ENCODE measurements around the gene ZGPAT. TPM values are rescaled to one million over a fixed set of nuclear protein-coding genes. Genes with fewer than 3 reads are reported as not detected.
"Not testable (repeated sequence)": the region's sequence is repeated elsewhere in the genome, so short reads cannot be mapped to it uniquely, and the experiment has no call there.

ZGPAT gene
- total RNA-seq, 1 donor from 2014 or later, result 10.1 TPM

DNA sequence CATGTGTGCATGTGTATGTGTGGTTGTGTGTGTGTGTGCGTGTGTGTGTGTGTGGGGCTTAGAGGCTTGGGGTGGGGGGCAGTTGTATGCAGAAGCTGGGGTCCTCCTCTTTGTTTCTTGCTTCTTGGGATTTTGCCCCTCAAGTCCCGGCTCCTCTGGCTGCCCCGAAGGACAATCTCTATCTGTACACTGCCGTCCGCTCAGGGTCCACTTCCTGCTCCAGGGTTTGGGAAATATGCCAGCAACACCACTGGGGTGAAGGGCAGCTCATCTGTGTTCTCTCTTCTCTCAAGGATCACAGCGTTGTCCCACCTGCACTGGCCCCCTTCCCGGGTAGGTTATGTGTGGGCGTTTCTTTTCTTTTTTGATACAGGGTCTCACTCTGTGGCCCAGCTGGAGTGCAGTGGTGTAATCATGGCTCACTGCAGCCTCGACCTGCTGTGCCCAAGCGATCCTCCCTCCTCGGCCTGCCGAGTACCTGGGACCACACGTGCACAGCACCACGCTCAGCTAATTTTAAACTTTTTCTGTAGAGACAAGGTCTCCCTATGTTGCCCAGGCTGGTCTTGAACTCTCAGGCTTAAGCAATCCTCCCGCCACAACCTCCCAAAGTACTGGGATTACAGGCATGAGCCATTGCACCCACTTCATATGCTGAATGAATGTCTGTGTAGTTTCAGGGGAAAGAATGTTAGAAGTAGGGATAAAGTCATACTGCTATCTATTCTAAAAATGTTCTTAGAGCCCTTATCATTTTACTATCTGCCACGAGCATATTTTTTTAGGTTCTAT, 57.4 kb downstream of the ZGPAT start:
- no peak for DNase-seq (ENCODE audit: low read depth in 2 of 2)

DNA sequence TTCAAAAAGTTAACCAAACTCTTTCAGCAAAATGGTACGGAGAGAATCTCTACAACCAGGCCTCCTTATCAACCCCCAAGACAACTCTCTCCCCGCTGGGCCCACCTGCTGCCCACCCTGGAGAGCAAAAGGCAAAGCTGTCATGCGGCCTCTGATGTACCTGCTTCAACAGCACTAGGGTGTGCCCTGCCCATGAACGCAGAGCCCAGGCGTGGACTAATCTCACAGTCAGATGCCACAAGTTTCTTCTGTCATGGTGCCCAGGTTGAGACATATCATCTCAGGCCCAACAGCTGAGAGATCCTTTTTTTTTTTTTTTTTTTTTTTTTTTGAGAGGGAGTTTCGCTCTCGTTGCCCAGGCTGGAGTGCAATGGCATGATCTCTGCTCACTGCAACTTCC, 58.1 kb downstream of the ZGPAT start:
- DNase-seq (ENCODE audit: low read depth in 2 of 2), result no peak

DNA sequence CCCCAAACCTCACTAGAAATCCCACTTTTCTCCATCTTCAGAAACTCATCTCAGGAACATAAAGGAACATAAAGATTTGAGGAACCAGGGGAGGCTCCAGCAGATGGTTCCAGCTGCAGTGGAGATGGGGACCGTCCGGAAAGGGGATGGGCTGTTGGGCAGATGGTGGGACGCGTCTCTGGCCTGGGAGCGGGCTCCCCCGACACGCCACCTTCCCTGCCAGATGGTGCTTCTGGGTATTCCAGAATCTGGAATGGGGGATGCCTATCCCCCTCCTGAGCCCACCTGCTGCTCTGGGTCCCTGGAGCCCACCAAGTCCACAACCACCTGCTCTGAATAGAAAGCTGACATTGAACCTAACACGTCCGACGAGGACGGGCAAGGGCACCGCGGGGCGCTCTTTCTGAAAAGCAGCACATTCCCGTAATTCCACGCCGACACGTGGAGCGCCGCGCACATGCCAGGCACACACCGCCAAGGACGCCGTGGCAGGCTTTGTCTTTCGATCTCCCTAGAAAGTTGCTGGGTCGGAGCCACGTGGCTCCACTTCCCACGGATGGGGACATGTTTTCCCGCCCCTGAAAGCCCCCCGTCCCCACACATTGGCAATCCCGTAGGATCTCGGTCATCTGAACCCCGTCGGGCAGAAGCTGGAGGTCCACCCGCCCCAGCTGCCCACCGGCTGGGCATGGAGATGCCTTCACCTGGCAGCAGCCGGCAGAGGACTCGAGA, 59.0 kb downstream of the ZGPAT start:
- DNase-seq (ENCODE audit: low read depth in 2 of 2), result no peak

DNA sequence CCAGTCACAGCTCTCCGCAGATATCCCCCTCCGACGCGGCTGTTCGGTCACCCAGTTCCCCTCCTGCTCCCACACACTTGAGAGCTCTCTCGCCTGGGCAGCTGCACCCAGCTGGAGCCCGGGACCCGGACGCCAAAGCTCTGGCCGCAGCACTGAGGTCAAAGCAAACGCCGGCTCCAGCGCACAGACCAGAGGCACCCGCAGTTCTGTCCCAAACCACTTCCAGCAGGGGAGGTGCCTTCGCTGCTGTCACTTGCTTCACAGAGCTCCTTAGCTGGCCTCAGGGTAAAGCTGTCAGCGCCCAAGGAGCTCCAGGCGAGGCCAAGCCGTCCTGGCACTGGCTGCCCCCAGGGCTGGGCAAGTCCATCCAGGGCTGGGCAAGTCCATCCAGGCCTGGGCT, 59.6 kb downstream of the ZGPAT start:
- no peak for DNase-seq (ENCODE audit: low read depth in 2 of 2)

DNA sequence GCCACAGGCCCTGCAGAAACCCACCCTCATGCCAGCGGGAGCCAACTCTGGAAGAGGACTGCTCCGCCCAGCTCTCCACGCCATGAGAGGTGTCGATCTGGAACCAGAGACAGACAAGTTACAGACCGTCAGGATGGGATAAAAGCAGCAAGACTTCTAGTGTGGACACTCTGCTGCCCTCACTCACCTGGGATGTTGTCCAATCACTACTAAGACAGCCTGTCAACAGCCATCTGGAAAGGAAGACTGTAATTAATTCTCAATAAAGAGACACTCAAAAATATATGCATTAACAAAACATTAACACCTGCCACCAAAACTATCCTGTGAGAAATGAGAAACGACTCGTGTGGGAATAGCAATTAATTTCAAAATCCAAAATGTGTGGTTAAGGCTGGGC, 60.0 kb downstream of the ZGPAT start:
- no peak for DNase-seq (ENCODE audit: low read depth in 2 of 2)

DNA sequence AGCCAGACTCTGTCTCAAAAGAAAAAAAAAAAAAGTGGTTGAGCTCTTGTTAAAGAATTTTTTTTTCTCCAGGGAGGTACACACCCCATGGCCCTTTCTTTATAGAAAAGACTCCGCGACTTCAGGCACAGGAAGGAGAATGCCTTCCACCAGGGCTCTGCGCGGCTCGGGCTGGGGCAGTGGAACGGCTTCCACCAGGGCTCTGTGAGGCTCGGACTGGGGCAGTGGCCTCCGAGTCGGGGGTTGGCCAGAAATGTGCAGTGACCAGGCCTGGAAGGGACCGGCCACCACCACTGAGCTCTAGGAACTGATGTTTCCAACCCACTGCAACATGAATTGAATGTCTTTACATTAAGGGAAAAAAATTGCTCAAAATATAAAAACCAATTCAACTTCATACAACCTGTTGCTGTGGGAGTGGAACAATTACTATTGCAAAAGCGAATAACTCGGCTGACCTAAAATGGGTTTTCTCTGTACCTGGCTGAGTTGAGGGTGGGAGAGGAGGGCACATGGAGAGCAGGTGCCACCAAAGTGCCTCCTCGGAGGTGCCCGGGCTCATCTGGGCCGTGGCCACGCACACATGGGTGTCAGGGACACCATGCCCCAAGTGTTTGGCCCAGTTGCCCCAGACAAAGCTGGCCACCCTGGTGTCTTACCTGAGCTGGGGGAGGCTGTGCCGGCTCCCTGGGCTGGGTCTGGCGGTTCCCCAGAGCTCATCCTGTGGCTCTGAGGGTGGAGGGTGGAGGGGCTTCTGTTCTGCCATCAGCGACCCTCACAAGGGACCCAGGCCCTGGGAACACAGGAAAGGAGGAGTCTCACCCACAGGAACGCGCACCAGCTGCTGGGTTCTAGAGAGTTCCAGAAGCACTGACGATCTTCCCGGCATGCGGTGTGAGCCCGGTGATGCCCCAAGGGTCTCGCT, 61.0 kb downstream of the ZGPAT start:
- DNase-seq (ENCODE audit: low read depth in 2 of 2), result no peak

DNA sequence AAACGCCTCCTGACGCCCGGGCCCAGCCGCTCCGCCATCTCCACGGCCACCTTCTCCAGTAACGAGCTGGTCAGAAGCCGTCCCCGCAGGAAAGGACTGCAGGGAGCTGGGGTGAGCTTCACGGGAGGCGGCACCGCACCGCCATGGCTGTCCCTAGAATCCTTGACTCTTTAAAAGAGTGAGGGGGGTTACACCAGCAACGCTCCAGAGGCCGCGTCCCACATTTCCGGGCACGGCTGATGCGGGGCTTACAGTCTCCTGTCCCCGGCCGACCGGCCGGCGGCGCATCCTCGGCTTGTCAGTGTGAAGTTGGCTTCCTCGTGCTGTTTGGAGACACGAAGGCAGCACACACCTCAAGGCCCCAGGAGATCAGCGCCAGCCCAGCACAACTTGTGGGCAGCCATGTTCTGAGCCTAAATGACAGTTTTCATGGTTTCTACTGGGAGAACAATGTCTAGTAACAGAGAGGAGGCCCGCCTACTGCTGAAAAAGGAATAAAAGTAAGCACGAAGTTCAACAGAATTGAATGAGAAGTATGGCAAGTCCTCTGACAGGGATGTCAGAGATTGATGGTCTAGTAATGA, 62.1 kb downstream of the ZGPAT start:
- DNase-seq (ENCODE audit: low read depth in 2 of 2), result no peak

DNA sequence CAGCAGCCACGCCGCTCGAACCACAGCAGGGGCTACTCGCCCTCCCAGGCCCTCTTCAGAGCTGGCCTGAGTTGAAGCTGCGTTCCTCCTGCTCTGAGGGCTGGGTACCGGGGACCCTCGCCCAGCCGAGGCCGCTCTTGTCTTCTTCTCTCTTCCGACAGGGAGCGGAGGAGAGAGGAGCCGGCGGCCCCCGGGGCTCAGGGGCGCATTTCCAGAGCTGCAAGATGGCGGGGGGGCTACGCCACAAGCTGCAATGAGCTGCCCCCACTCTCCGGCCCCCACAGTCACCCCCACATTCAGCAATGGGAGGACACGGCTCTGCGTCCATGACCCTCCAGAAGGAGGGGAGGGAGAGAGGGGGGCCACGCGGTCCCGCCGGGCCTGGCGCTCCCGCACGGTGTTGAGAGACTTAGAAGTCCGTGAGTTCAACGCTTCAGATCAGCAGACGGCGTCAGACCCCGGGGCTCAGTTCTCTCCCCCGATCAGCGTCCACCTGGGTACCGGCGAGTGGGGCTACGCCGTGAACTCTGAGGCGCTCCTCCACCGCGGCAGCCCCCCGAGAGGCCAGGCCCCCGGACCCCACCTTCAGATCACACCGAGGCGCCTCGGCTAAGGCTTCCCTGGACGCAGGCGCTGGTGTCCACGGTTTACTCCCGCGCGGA, 63.3 kb downstream of the ZGPAT start:
- DNase-seq (ENCODE audit: low read depth in 2 of 2), result no peak

DNA sequence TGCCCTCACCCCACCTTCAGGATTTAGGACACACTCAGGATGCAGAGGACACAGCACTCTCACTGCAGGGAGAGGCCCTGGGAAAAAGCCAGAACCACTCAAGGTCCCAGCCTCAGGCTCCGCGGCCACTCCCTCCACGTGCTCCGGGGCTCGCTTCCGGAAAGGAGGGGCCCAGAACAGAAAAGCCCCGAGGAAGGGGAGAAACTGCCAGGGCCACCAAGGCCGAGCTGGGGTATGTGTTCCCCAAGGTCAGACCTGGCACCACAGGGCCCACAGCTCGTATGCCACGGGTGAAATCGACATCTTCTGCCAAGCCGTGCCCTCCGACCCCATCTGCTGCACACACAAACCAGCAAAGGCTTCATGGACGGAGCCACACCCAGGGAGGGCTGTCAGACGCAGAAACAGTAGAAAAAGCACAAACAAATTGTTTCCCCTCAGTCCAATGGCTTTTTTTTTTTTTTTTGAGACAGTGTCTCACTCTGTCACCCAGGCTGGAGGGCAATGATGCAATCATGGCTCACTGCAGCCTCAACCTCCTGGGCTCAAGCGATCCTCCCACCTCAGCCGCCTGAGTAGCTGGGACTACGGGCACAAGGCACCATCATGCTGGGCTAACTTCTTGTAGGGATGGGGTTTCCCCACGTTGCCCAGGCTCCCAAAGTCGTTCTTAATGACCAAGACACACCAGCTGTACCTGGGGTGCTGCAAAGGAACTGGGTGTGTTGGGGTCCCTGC, 65.1 kb downstream of the ZGPAT start:
- DNase-seq (ENCODE audit: low read depth in 2 of 2), result no peak

DNA sequence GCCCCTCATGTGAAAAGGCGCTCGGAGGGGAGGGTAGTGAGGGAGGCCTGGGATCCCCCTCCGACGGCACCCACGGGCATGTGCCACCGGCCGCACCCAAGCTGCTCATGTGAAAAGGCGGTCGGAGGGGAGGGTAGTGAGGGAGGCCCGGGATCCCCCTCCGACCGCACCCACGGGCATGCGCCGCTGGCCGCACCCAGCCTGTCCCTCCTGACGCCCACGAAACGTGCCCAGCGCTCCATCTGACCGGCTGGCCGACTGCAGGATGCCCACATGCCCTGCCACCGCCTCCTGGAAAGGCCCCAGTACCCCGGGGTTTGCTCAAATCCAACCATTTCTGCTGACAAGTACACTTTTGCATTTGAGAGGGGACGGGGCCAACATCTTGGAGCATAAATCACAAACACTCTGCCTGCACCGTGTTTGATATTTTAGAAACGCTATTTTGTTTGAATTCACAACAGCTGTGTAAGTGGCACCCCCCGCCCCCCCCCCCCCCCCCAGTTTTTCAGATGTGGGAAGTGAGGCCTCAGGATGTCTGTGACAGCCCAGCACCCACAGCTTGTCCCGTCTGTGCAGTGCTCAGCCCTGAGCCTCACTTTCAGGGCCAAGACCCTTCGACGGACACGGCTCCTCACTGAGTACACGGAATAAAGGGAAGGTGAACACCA, 65.9 kb downstream of the ZGPAT start:
- DNase-seq (ENCODE audit: low read depth in 2 of 2), result no peak

DNA sequence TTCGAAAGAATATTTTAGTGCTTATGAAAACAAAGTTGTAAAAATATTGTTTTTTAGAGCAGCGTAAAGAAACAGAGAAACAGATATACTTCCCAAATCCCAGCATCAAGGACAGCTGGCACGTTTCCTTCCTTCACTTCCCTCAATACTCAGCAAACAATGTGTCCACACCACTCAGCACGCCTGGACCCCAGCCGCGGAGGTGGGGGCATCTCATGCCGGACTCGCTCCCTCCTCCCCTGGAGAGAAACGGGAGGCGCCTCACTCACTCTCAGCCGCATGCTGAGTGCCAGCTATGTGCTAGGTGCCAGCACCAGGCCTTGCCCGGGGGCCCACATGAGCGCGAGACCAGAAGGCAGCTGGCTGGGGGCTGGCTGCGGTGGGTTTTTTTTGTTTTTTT, 66.5 kb downstream of the ZGPAT start:
- peak in 1 of 2 donors; percentile 32 for DNase-seq (ENCODE audit: low read depth in 2 of 2)

DNA sequence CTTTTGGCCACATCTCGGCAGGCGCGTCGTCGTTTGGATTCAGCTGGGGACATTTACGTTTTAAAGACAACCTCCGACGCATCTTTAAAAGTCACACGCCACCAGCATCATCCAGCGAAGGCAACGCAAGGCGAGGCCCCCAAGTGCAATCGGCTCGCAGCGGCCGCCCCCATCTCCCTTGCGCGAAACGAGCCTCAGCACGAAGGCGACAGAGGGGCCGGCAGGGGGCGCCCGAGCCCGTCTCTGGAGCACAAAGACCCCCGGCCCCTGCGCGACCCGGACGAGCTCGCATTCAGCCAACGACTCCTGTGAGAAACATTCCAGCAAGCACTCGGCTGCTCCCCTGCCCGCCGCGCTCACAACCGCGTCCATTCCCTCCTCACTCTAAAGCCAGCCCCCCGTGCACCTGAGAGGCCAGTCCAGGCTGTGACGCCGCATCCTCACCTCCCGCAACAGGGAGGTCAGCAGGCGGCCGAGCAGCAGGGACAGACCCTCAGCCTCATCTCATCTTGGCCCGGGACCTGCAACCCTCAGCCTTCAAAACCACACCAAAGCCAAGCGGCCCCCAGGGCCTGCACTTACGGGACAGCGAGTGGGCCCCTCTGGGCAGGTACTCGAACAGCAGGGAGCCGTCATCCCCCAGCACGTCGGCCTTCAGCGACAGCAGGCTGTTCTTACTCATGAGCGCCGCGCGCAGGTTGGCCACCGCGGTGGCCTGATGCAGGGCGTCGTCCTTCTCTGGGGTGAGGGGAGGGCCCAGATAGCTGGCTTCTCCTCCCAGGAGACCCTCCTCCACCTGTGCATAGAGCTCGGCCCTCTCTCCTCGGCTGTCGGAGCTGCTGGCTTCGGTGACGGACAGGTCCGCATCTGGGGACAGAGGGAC, 67.5 kb downstream of the ZGPAT start:
- peak in 1 of 2 donors; percentile 39 for DNase-seq (ENCODE audit: low read depth in 2 of 2)

DNA sequence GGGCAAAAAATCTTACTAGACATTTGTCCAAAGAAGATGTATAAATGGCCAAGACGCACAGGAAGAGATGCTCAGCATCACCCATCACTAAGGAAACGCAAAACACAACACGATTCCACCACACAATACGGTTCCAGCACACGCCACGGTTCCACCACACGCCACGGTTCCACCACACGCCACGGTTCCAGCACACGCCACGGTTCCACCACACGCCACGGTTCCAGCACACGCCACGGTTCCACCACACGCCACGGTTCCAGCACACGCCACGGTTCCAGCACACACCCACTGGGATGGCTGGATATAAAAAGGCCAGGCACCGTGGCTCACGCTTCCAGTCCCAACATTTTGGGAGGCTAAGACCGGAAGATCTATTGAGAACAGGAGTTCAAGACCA, 69.0 kb downstream of the ZGPAT start:
- not testable (repeated sequence) for DNase-seq (ENCODE audit: low read depth in 2 of 2)

DNA sequence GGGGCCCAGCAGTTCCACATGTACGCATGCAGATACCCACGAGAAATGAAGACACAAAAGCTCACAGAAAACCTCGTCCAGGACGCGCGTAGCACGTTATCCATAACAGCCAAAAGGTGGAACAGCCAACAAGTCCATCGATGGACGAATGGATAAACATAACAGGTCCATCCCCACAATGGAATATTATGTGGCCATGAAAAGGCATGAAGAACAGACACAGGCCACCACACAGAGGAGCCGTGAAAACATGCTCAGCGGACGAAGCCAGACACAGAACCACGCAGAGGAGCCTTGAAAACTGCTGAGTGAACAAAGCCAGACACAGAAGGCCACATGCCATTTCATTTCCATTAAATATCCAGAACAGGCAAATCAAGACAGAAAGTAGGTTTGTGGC, 69.8 kb downstream of the ZGPAT start:
- DNase-seq (ENCODE audit: low read depth in 2 of 2), result no peak

DNA sequence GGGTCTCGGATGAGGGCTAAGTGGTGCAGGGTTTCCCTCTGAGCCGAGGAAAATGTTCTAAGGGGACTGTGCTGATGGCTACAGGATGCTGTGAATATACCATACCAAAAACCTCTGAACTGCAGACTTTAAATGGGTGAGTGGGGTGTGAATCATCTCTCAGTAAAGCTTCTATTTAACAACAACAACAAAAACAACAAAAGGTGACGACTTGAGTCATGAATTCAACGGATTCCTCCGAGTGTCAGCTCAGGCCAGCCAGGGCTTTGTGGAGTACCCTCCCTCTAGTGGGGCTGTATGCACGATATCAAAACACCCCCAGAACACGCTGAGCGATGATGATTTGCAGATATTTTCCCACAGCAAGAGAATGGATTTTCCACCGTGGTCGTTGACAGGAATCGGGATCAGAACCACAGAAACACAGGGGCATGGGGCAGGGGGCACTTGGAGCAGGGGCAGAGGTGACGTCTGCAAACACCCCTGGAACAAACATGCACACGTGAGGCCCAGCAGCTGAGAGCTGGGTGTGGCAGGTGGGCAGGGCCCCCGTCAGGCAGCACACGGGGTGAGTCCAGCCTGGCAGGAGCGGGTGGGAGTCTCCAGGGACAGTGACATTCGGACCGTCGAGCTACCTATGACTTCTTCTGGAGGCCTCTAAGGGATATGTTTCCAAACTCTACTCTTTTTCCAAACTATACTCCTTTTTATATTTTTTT, 70.4 kb downstream of the ZGPAT start:
- peak in 1 of 2 donors; percentile 24 for DNase-seq (ENCODE audit: low read depth in 2 of 2)

DNA sequence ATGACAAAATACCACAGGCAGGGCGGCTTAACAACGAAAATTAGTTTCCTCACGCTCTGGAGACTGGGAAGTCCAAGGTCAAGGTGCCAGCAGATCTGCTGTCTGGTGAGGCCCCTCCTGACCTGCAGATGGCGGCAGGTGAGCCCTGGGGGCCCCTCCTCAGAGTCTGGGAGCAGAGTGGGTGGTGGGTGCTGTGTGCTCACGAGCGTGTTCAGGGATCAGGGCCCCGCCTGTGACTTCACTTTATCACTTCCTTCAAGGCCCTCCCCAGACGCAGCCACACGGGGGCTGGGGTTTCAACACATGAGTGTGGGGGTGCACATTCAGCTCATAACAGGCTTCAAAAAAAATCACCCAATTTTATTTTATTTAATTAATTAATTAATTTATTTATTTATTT, 71.0 kb downstream of the ZGPAT start:
- no peak for DNase-seq (ENCODE audit: low read depth in 2 of 2)

DNA sequence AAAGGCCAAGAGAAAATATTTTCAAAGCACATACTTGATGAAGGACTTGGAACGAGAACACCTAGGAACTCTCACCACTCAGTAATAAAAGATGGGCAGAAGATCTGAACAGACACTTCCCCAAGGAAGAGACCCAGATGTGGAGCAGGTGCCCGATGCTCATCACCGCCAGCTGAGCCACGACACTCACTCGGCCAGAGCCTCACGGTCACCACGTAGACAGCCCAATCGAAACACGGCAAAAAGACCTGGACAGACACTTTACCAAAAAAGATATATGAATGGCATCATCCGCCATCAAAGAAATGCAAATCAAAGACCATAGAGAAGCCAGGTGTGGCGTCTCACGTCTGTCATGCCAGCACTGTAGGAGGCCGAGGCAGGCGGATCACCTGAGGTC, 73.3 kb downstream of the ZGPAT start:
- no peak for DNase-seq (ENCODE audit: low read depth in 2 of 2)

DNA sequence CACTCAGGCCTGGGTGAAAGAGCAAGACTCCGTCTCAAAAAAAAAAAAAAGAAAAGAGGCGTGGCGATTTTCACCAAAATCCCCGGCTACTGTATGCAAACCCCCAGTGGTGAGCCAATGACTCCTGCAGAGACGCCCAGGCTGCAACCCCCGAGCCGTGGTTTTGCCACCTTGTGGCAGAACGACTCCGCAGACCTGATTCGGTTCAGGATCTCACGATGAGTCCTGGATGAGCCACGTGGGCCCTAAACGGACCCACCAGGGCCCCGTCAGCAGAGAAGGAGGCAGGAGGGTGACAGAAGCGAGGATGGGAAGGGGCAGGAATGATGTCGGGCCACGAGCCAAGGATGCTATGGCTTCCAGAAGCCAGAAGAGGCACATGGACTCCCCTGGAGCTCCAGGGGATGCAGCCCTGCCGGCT, 74.2 kb downstream of the ZGPAT start:
- no peak for DNase-seq (ENCODE audit: low read depth in 2 of 2)

Data from dermis microvascular lymphatic vessel endothelial cell (primary cell).